GM12878 (cell line): ENCODE data around the gene ANO1. TPM values are rescaled to one million over a fixed set of nuclear protein-coding genes. Genes with fewer than 3 reads are reported as not detected.

Experiments
- ATAC-seq: fragments of 200-7000 bp; cut with Tn5 transposase; 3 replicates; pipeline ENCODE4 v1.9.1; 2020; ENCODE audit warnings: mild to moderate bottlenecking, moderate library complexity
- BruUV-seq: library from RNA; stranded (reverse); fragments of 400-500 nt; replicated peaks from 2 replicates; lab custom pipeline; 2021; lab: Mats Ljungman, UMichigan
- CTCF ChIA-PET: fragments of 300-600 bp; sonication (Branson Sonifier 250); formaldehyde crosslinking; extraction: SDS; loops from one replicate; lab custom pipeline; 2021; ENCODE audit warnings: inconsistent platforms; lab: Yijun Ruan, JAX
- POLR2A ChIA-PET: fragments of 350-600 bp; formaldehyde crosslinking; extraction: SDS; loops from one replicate; lab custom pipeline; 2021; ENCODE audit warnings: inconsistent platforms; lab: Charles Lee
- RAD21 ChIA-PET: fragments of 300-600 bp; sonication (Branson Sonifier 250); formaldehyde crosslinking; loops from one replicate; lab custom pipeline; 2023; ENCODE audit warnings: antibody characterized with exemption; ENCODE audit not compliant: unreplicated experiment; lab: Charles Lee
- SMC1A ChIA-PET: fragments of 300-600 bp; sonication (Branson Sonifier 250); formaldehyde crosslinking; loops from one replicate; lab custom pipeline; 2023; ENCODE audit not compliant: unreplicated experiment, uncharacterized antibody; lab: Charles Lee
- DNase-seq: peaks from one replicate; pipeline ENCODE4 v3.0.0-alpha.2; 2011; ENCODE audit warnings: low read depth, low spot score
- FAIRE-seq: peaks from 3 replicates; lab custom pipeline; 2011; peaks lifted over from hg19 to GRCh38; lab: Jason Lieb, UNC
- H2AFZ ChIP-seq: 2 replicates; pipeline ENCODE4 v1.6.0; 2011; ENCODE audit warnings: low read depth, low read length, control low read depth; ENCODE audit not compliant: control insufficient read depth
- H3K27ac ChIP-seq: 2 replicates; pipeline ENCODE4 v1.5.1; 2011; ENCODE audit warnings: control low read depth; ENCODE audit not compliant: control insufficient read depth, insufficient read depth
- H3K27me3 ChIP-seq, 2 experiments: replicated peaks in 1 of 2; 2 replicates each; pipeline versions ENCODE4 v1.6.0 to v1.6.1; 2011; ENCODE audit warnings: low read length in 1 of 2; ENCODE audit not compliant: control insufficient read depth in 2 of 2, insufficient read depth in 2 of 2
- H3K36me3 ChIP-seq, 2 experiments: 2 replicates each; pipeline ENCODE4 v1.5.1; 2011; ENCODE audit warnings: low read length in 1 of 2; ENCODE audit not compliant: control insufficient read depth in 2 of 2, insufficient read depth in 2 of 2
- H3K4me1 ChIP-seq: 2 replicates; pipeline ENCODE4 v1.6.1; 2011; ENCODE audit warnings: mild to moderate bottlenecking, low read length, moderate library complexity, mixed read lengths; ENCODE audit not compliant: control insufficient read depth, insufficient read depth
- H3K4me2 ChIP-seq: 2 replicates; pipeline ENCODE4 v1.6.0; 2011; ENCODE audit warnings: control low read depth; ENCODE audit not compliant: control insufficient read depth, insufficient read depth
- H3K4me3 ChIP-seq: fragments of 200-600 bp; sonication (generic); 2 replicates; pipeline ENCODE4 v1.5.1; 2016
- H3K79me2 ChIP-seq: 2 replicates; pipeline ENCODE4 v1.6.0; 2011; ENCODE audit warnings: low read length; ENCODE audit not compliant: control insufficient read depth, insufficient read depth
- H3K9ac ChIP-seq: 2 replicates; pipeline ENCODE4 v1.8.0; 2011; ENCODE audit warnings: low read length, control low read depth, mixed read lengths; ENCODE audit not compliant: control insufficient read depth, insufficient read depth
- H3K9me3 ChIP-seq: replicated peaks from 3 replicates; pipeline ENCODE4 v1.5.1; 2011; ENCODE audit warnings: mild to moderate bottlenecking, low read length; ENCODE audit not compliant: control insufficient read depth, insufficient read depth
- H4K20me1 ChIP-seq: 2 replicates; pipeline ENCODE4 v1.6.0; 2011; ENCODE audit not compliant: control insufficient read depth, insufficient read depth
- NRF1 ChIP-seq: conservative IDR thresholded peaks from 2 replicates; pipeline ENCODE4 v1.6.1; 2011; ENCODE audit warnings: mild to moderate bottlenecking, low read depth, low read length, improper control_type of control experiment
- RAD51 ChIP-seq: fragments of 450-650 bp; IDR thresholded peaks from 2 replicates; pipeline ENCODE4 v1.6.1; 2016; ENCODE audit warnings: moderate library complexity, mild to moderate bottlenecking, inconsistent platforms
- RELA ChIP-seq: fragments of 450-650 bp; IDR thresholded peaks from 2 replicates; pipeline ENCODE4 v1.8.0; 2014; ENCODE audit warnings: borderline replicate concordance; ENCODE audit not compliant: partially characterized antibody
- SUPT20H ChIP-seq: IDR thresholded peaks from 2 replicates; pipeline ENCODE4 v1.6.1; 2011; ENCODE audit warnings: low read depth, mild to moderate bottlenecking, low read length, moderate library complexity, borderline replicate concordance; ENCODE audit not compliant: control insufficient read depth
- YY1 ChIP-seq: IDR thresholded peaks from 2 replicates; pipeline ENCODE4 v1.6.1; 2011; ENCODE audit warnings: low read depth, mild to moderate bottlenecking, low read length
- ZBTB4 ChIP-seq: fragments of 450-650 bp; formaldehyde crosslinking; IDR thresholded peaks from 2 replicates; pipeline ENCODE4 v1.4.0; 2022; ENCODE audit warnings: mild to moderate bottlenecking, moderate library complexity
- WGBS: methylation state at CpG from one replicate; pipeline ENCODE4 v1.1.6; 2016; ENCODE audit warnings: low lambda C conversion rate; ENCODE audit not compliant: insufficient replicate concordance, insufficient coverage; ENCODE audit errors: missing lambda C conversion rate; 5-methylcytosine and 5-hydroxymethylcytosine counted together
- in situ Hi-C: fragments of 300-500 bp; cut with MboI; formaldehyde crosslinking; loops from 9 replicates; pipeline ENCODE4 v1.14.3; 2018; ENCODE audit warnings: mixed read lengths
- intact Hi-C: fragments of 100-400 bp; cut with micrococcal nuclease; formaldehyde crosslinking; loops from one replicate; pipeline ENCODE4 v1.14.2; 2022; ENCODE audit not compliant: unreplicated experiment
- polyA plus RNA-seq, 11 experiments: library from polyadenylated mRNA; depleted of rRNA in 4 of 11; unstranded in 6 of 11; stranded (reverse) in 5 of 11; fragments of >200 nt; fragmentation: Nextera tagmentation in 4 of 11; fragmentation: Illumina TruSeq in 1 of 11; extraction: Ambion mirVana in 4 of 11; extraction: Trizol in 1 of 11; gene quantifications; 1 replicate in 1 of 11; 2 replicates in 10 of 11; pipeline versions ENCODE4 v1.2.1 to v1.2.3, GENCODE V29; 2011 to 2016; ENCODE audit warnings: inconsistent platforms in 2 of 11, missing spikeins in 2 of 11, low read depth in 1 of 11
- total RNA-seq, 4 experiments: library from RNA; depleted of rRNA in 3 of 4; stranded (reverse); fragments of >200 nt in 3 of 4; fragmentation: Illumina TruSeq in 1 of 4; extraction: Trizol in 1 of 4; gene quantifications; 2 replicates each; pipeline versions ENCODE4 v1.2.1 to v1.2.3, GENCODE V29; 2013 to 2021
- TF ChIP-seq, protein P1 (sequence below): IDR thresholded peaks from 2 replicates; pipeline ENCODE4 v1.6.1; 2012; ENCODE audit warnings: low read length, inconsistent platforms
- TF ChIP-seq, protein P2 (sequence below): IDR thresholded peaks from 2 replicates; pipeline ENCODE4 v1.6.1; 2012; ENCODE audit warnings: improper control_type of control experiment, low read depth, low read length; ENCODE audit not compliant: insufficient replicate concordance

The ANO1 gene
- total and polyA plus RNA-seq, 10 of the 15 experiments (the other 5 are each of a cell fraction or from before 2014, with no cell fraction given), result 0.01 to 0.38 (median 0.06) TPM; not detected in 7

DNA sequence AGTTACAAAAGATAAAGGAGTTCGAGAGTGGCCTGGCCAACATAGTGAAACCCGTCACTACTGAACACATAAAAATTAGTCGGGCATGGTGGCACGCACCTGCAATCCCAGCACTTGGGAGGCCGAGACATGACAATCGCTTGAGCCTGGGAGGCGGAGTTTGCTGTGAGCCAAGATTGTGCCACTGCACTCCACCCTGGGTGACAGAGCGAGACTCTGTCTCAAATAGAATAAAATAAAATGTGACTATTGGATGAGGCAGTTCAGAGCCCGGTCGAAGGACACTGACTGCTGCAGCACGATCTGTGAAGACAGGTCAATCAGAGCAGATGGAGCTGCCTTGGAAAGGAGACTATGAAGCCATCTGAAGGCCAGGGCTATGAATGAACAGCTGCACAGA is 37.7 kb upstream of the ANO1 start (continued):
- TF ChIP-seq RELA, result no peak
- no peak for TF ChIP-seq RAD51
- TF ChIP-seq, protein P1, sequence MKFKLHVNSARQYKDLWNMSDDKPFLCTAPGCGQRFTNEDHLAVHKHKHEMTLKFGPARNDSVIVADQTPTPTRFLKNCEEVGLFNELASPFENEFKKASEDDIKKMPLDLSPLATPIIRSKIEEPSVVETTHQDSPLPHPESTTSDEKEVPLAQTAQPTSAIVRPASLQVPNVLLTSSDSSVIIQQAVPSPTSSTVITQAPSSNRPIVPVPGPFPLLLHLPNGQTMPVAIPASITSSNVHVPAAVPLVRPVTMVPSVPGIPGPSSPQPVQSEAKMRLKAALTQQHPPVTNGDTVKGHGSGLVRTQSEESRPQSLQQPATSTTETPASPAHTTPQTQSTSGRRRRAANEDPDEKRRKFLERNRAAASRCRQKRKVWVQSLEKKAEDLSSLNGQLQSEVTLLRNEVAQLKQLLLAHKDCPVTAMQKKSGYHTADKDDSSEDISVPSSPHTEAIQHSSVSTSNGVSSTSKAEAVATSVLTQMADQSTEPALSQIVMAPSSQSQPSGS, result no peak
- TF ChIP-seq ZBTB4, result no peak
- TF ChIP-seq NRF1, result no peak
- TF ChIP-seq SUPT20H, result no peak

DNA sequence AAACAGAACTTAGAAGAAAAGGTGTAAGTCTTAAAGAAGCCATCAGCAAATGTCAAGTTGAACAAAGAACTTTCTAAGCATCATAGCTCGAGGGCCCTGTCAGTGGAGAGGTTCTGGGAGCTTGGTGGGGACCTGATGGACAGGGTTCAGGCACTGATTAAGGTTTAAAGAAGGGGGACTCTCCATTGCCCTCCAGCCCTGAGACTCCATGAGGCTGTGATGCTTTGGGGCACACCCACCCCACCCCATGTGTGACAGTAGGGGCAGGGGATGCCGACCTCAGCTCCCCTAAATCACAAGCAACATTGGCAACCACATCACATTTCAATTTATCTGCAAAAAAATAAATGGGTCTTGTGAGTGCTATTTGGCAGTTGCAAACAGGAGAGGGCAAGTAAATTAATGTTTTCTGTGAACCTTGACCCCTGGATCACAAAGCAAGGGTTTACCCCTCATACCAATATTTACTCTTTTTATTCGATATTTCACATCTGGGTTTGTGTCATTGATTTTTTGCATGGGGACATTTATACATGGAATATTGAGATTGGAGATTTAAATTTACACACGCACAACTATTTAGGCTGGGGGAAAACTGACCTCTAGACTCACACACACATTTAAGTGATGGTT is 37.1 kb upstream of the ANO1 start:
- 16% methylated on average over 4 of the region's 4 CpGs for WGBS
- Histone ChIP-seq H3K36me3 (no peaks in the 10 kb centered on the region), H3K4me2 (no peak overlapping the region), H3K9me3 (no peaks in the 10 kb centered on the region; the same call in 2 of the 3 replicates), H3K4me1 (no peaks in the 10 kb centered on the region), H3K27ac (no peak overlapping the region), H3K9ac (no peak overlapping the region), H2AFZ (no peak overlapping the region), H3K27me3 (no peaks in the 10 kb centered on the region)
- in situ Hi-C loops, result no loop called here
- CTCF ChIA-PET, result no interaction called here
- FAIRE-seq (no peak), ATAC-seq (no peak)
- intact Hi-C loops, result no loop called here
- RAD21 ChIA-PET, result no interaction called here
- SMC1A ChIA-PET, result no interaction called here
- TF ChIP-seq YY1, result no peak
- TF ChIP-seq, protein P2, sequence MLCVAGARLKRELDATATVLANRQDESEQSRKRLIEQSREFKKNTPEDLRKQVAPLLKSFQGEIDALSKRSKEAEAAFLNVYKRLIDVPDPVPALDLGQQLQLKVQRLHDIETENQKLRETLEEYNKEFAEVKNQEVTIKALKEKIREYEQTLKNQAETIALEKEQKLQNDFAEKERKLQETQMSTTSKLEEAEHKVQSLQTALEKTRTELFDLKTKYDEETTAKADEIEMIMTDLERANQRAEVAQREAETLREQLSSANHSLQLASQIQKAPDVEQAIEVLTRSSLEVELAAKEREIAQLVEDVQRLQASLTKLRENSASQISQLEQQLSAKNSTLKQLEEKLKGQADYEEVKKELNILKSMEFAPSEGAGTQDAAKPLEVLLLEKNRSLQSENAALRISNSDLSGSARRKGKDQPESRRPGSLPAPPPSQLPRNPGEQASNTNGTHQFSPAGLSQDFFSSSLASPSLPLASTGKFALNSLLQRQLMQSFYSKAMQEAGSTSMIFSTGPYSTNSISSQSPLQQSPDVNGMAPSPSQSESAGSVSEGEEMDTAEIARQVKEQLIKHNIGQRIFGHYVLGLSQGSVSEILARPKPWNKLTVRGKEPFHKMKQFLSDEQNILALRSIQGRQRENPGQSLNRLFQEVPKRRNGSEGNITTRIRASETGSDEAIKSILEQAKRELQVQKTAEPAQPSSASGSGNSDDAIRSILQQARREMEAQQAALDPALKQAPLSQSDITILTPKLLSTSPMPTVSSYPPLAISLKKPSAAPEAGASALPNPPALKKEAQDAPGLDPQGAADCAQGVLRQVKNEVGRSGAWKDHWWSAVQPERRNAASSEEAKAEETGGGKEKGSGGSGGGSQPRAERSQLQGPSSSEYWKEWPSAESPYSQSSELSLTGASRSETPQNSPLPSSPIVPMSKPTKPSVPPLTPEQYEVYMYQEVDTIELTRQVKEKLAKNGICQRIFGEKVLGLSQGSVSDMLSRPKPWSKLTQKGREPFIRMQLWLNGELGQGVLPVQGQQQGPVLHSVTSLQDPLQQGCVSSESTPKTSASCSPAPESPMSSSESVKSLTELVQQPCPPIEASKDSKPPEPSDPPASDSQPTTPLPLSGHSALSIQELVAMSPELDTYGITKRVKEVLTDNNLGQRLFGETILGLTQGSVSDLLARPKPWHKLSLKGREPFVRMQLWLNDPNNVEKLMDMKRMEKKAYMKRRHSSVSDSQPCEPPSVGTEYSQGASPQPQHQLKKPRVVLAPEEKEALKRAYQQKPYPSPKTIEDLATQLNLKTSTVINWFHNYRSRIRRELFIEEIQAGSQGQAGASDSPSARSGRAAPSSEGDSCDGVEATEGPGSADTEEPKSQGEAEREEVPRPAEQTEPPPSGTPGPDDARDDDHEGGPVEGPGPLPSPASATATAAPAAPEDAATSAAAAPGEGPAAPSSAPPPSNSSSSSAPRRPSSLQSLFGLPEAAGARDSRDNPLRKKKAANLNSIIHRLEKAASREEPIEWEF, result no peak
- TF ChIP-seq, all 136 proteins: peak for 0
- no peaks in the 10 kb centered on the region for H4K20me1 ChIP-seq
- BruUV-seq, result no TSS peak
- DNase-seq, result no peak
- no peaks in the 10 kb centered on the region for H3K79me2 ChIP-seq
- no peak overlapping the region for H3K4me3 ChIP-seq
- POLR2A ChIA-PET, result no interaction called here
